ENCODE data around the gene ASB2.

ASB2 gene

DNA sequence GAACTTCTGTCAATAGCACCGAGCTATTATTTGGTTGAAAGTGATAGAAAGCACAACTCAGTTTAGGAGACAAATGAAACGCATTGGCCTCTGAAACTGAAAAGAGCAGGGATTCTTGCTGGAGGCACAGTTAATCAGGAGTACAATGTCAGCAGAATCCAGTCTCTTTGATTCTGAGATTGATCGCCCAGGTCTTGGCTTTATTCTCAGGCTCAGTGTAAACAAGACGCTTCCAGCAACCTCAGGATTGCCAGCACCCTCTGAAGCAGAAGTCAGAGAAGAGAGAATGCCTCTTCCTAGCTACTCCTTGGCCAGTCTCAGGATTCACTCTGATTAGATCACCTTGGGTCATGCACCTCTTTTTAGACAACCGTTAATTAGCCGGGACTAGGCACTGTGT lies 38.0 kb upstream of the ASB2 start:
- no peak for DNase-seq
- H3K27ac ChIP-seq = no peak overlapping the region
- TF ChIP-seq, protein P1, sequence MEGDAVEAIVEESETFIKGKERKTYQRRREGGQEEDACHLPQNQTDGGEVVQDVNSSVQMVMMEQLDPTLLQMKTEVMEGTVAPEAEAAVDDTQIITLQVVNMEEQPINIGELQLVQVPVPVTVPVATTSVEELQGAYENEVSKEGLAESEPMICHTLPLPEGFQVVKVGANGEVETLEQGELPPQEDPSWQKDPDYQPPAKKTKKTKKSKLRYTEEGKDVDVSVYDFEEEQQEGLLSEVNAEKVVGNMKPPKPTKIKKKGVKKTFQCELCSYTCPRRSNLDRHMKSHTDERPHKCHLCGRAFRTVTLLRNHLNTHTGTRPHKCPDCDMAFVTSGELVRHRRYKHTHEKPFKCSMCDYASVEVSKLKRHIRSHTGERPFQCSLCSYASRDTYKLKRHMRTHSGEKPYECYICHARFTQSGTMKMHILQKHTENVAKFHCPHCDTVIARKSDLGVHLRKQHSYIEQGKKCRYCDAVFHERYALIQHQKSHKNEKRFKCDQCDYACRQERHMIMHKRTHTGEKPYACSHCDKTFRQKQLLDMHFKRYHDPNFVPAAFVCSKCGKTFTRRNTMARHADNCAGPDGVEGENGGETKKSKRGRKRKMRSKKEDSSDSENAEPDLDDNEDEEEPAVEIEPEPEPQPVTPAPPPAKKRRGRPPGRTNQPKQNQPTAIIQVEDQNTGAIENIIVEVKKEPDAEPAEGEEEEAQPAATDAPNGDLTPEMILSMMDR (IDR thresholded peaks at IDR 0.05; ENCODE audit: low read depth, low read length) = no peak
- H3K9me3 ChIP-seq (ENCODE audit: severe bottlenecking) = no peaks in the 10 kb centered on the region
- no peaks in the 10 kb centered on the region for H3K36me3 ChIP-seq
- H3K27me3 ChIP-seq (ENCODE audit: insufficient read depth, low read depth, severe bottlenecking) = no peaks in the 10 kb centered on the region
- H3K4me3 ChIP-seq (ENCODE audit: low read depth, low read length) = no peak overlapping the region

DNA sequence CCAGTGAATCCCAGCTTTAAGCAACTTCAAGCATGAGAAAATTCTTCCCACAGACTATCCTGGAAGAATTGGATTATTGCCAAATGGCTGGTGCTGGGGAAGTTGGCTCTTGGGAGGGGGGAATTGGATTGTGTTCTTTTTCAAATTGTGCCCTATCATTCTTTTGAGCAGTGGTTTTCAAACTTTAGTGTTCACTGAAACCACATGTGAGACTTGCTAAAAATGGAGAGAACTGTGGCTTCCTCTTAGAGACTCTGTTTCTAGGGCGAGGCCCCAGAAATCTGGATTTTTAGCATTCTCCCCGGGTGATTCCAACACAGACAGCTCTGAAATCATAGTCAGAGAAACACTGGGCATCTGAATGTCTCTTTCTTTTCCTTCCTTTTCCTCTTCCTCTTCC lies 35.4 kb upstream of the ASB2 start:
- H3K9me3 ChIP-seq (ENCODE audit: severe bottlenecking) = no peaks in the 10 kb centered on the region
- H3K27ac ChIP-seq = no peak overlapping the region
- TF ChIP-seq, protein P1 (IDR thresholded peaks at IDR 0.05; ENCODE audit: low read depth, low read length) = no peak
- H3K27me3 ChIP-seq (ENCODE audit: insufficient read depth, low read depth, severe bottlenecking) = no peaks in the 10 kb centered on the region
- DNase-seq = no peak
- no peak overlapping the region for H3K4me3 ChIP-seq (ENCODE audit: low read depth, low read length)
- H3K36me3 ChIP-seq = no peaks in the 10 kb centered on the region

DNA sequence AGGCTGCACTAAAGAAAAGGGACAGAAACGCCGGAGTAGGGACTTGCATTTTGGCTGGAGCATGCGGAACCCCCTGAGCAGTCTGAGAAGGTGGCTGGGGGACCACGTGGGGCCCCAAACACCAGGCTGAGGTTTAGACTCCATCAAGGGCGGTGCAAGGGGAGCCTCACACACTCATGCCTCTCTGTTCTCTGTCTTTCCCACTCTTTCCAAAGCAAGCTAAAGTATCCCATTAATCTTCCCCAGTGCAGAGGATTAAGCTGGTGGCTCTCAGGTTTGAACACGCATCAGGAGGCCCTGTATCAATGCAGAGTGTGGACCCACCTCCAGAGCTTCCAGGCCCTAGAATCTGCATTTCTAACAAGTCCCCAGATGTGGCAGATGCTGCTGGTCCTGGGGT lies 34.3 kb upstream of the ASB2 start:
- Histone ChIP-seq H3K36me3 (no peaks in the 10 kb centered on the region), H3K27me3 (ENCODE audit: insufficient read depth, low read depth, severe bottlenecking) (no peaks in the 10 kb centered on the region), H3K27ac (no peak overlapping the region), H3K4me3 (ENCODE audit: low read depth, low read length) (no peak overlapping the region), H3K9me3 (ENCODE audit: severe bottlenecking) (no peaks in the 10 kb centered on the region)
- peak; percentile 29 for DNase-seq
- TF ChIP-seq, protein P1 (IDR thresholded peaks at IDR 0.05; ENCODE audit: low read depth, low read length) = no peak

DNA sequence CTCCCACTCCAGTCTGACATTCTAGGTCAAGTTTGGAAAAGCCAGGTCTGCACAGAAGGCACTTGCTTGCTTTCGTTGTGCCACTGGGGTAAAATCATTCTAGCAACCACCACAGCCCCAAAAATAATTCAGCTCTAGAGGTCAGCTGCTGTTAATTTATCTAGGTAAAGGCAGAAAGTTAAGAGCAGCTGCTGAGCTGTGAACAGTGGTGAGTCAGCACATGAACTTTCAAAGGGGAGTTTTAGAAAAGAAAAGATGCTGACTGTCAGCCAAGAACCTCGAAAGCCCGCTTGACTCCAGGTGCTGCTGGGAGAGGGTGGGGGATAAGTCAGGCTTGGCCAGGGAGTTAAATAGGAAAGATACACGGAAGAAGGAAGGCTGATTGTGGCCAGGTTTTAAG lies 33.4 kb upstream of the ASB2 start:
- Histone ChIP-seq H3K27ac (no peak overlapping the region), H3K27me3 (ENCODE audit: insufficient read depth, low read depth, severe bottlenecking) (no peaks in the 10 kb centered on the region), H3K4me3 (ENCODE audit: low read depth, low read length) (no peak overlapping the region), H3K9me3 (ENCODE audit: severe bottlenecking) (no peaks in the 10 kb centered on the region), H3K36me3 (no peaks in the 10 kb centered on the region)
- DNase-seq = no peak
- TF ChIP-seq, protein P1 (IDR thresholded peaks at IDR 0.05; ENCODE audit: low read depth, low read length) = no peak

DNA sequence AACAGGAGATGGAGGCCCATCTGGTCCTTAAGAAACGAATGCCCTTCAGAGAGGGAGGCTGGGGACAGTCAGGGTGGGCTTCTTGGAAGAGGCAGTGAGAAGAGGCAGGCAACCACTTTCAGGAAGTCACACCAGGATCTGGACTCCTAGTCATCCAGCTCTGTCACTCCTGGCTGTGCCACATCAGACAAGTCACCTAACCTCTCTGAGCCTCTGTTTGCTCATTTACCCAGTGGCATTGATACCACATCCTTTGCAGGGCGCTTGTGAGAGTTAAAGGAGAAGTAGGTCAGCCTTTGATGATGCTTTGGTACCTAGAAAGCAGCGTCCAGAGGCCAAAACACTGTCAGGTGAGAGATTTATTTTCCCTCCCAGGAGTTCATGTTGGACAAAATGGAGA lies 31.9 kb upstream of the ASB2 start:
- no peaks in the 10 kb centered on the region for H3K9me3 ChIP-seq (ENCODE audit: severe bottlenecking)
- TF ChIP-seq, protein P1 (IDR thresholded peaks at IDR 0.05; ENCODE audit: low read depth, low read length) = no peak
- H3K4me3 ChIP-seq (ENCODE audit: low read depth, low read length) = no peak overlapping the region
- H3K27me3 ChIP-seq (ENCODE audit: insufficient read depth, low read depth, severe bottlenecking) = no peaks in the 10 kb centered on the region
- no peaks in the 10 kb centered on the region for H3K36me3 ChIP-seq
- H3K27ac ChIP-seq = no peak overlapping the region
- DNase-seq = no peak

DNA sequence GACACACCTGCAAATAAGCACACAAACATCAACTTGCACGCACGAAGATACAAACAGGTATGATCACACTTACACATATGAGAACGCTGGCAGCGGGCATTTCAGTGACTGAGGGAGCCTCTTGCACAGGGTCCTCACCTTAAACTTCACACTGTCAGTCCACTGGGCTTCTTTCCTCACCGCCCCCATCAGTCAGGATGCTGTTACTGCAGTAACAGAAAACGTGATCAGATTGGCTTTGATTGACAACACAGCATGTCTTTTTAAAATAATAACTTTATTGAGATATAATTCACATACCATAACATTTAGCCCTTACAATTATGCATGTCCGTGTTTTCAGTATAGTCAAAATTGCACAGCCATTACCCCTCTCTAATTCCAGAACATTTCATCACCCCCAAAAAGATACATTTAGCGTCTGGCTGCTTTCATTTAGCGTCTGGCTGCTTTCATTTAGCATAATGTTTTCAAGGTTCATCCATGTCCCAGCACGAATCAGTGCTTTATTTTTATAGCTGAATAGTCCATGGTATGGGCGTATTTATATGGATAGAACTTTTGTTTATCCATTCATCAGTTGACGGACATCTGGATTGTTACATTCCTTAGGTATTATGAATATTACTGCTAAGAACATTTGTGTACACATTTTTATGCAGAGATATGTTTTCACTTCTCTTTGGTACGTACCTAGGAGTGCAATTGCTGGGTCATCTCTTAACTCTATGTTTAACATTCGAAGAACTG lies 29.1 kb upstream of the ASB2 start:
- no peak for DNase-seq
- no peaks in the 10 kb centered on the region for H3K36me3 ChIP-seq
- TF ChIP-seq, protein P1 (IDR thresholded peaks at IDR 0.05; ENCODE audit: low read depth, low read length) = peak; percentile 43
- no peak overlapping the region for H3K27ac ChIP-seq
- no peak overlapping the region for H3K4me3 ChIP-seq (ENCODE audit: low read depth, low read length)
- no peaks in the 10 kb centered on the region for H3K9me3 ChIP-seq (ENCODE audit: severe bottlenecking)
- no peaks in the 10 kb centered on the region for H3K27me3 ChIP-seq (ENCODE audit: insufficient read depth, low read depth, severe bottlenecking)
